ENCODE measurements around the gene CBX4.

DNA sequence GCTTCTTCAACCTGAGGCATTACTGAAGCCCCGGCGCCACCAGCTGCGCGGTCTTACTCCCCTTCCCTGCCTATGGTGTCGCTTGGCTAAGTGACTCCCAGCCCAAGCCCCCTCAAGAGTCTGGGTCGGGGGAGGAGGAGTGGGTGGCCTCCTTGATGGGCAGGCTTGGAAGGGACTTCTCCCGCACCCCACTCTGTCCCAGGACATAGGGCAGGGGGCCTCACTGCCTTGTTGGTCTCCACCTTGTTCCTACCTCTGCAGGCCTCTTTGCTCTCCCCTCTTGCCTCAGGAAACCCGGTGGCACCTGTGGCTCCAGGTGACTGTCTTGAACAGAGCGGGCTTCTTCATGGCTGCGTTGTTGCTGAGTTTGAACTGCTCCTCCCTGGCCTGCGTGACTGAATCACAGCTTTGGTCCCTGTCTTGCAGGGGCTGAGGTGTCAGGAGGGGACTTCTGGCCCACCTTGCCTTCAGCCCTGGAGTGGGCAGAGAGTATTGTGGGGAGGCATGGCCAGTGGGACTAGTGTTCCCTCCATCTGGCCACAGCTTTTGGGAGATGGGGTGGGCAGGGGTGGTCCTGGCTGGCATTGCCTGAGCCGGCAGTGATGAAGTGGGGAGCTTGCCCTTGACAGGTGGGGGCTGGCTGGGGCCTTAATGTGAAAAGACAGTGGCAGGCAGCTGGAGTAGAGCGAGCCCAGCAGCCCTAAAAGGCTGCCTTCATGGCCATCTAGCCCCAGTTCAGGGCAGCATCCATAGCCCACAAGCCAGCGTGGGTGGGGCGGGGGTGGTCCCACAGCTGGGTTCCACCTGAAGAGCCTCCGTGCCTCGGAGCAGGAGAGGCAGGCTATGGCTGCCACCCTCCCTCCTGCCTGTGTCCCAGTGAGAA, 54.0 kb downstream of the CBX4 start:
- TF ChIP-seq CTCF (IDR thresholded peaks at IDR 0.05; ENCODE audit: low read length) (no peak), EZH2phosphoT487 (IDR thresholded peaks at IDR 0.05; ENCODE audit: low read length) (no peak), EZH2 (optimal IDR thresholded peaks at IDR 0.05; ENCODE audit: low read depth, low read length) (no peak)
